ENCODE measurements around the gene TNS1. TPM values are rescaled to one million over a fixed set of nuclear protein-coding genes. Genes with fewer than 3 reads are reported as not detected.

The TNS1 gene
- total RNA-seq, 1 donor from 2014 or later = 0.24 TPM

DNA sequence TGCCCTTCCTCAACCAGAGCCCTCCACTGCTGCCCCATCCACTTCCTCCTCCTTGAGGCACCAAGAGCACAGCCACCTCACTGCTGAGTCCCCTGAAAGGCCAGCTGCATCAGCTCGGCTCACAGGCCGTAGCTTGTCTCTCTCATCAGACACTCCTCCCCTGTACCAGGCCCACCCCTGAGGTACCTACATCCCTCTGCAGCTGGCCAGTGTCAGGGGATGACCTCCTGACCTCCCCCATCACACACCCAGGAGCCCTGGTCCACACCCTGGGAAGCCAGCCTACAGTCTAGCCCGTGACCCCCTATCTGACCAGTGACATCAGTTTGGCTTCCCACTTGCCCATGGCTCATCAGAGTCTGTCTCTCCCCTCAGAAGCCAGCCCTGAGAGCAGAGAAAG lies 205.6 kb downstream of the TNS1 start:
- H3K4me1 Mint-ChIP-seq = peaks cover 10% of the 10 kb centered on the region
- H3F3A ChIP-seq (ENCODE audit: low read depth) = no peaks in the 10 kb centered on the region
- H3K4me3 Mint-ChIP-seq = no peak overlapping the region
- no peak overlapping the region for H3K4me3 ChIP-seq
- peaks cover 3% of the 10 kb centered on the region for H4K20me1 ChIP-seq (ENCODE audit: low read depth)
- H3K9ac ChIP-seq = no peak overlapping the region
- DNase-seq (ENCODE audit: low spot score) = no peak
- no peaks in the 10 kb centered on the region for H3K4me1 ChIP-seq
- no peak overlapping the region for H3K27ac ChIP-seq
- no peaks in the 10 kb centered on the region for H3K9me3 ChIP-seq (ENCODE audit: low read depth)
- no peak overlapping the region for H2AFZ ChIP-seq (replicated peaks)
- H3K27me3 ChIP-seq = peaks cover 10% of the 10 kb centered on the region
- H3K4me2 ChIP-seq = no peak overlapping the region
- TF ChIP-seq EZH2phosphoT487 (IDR thresholded peaks at IDR 0.05) (no peak), EZH2 (IDR thresholded peaks at IDR 0.05) (no peak)
- TF ChIP-seq, protein P1, sequence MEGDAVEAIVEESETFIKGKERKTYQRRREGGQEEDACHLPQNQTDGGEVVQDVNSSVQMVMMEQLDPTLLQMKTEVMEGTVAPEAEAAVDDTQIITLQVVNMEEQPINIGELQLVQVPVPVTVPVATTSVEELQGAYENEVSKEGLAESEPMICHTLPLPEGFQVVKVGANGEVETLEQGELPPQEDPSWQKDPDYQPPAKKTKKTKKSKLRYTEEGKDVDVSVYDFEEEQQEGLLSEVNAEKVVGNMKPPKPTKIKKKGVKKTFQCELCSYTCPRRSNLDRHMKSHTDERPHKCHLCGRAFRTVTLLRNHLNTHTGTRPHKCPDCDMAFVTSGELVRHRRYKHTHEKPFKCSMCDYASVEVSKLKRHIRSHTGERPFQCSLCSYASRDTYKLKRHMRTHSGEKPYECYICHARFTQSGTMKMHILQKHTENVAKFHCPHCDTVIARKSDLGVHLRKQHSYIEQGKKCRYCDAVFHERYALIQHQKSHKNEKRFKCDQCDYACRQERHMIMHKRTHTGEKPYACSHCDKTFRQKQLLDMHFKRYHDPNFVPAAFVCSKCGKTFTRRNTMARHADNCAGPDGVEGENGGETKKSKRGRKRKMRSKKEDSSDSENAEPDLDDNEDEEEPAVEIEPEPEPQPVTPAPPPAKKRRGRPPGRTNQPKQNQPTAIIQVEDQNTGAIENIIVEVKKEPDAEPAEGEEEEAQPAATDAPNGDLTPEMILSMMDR (IDR thresholded peaks at IDR 0.05) = no peak
- H3K36me3 Mint-ChIP-seq = no peaks in the 10 kb centered on the region
- peaks cover 5% of the 10 kb centered on the region for H3K27me3 Mint-ChIP-seq (ENCODE audit: insufficient read depth, low read depth)
- H3K27ac Mint-ChIP-seq = peak overlapping the region; percentile 64
- no peaks in the 10 kb centered on the region for H3K9me3 Mint-ChIP-seq
- no peaks in the 10 kb centered on the region for H3K36me3 ChIP-seq
- no peaks in the 10 kb centered on the region for H3K79me2 ChIP-seq (ENCODE audit: low read depth)

DNA sequence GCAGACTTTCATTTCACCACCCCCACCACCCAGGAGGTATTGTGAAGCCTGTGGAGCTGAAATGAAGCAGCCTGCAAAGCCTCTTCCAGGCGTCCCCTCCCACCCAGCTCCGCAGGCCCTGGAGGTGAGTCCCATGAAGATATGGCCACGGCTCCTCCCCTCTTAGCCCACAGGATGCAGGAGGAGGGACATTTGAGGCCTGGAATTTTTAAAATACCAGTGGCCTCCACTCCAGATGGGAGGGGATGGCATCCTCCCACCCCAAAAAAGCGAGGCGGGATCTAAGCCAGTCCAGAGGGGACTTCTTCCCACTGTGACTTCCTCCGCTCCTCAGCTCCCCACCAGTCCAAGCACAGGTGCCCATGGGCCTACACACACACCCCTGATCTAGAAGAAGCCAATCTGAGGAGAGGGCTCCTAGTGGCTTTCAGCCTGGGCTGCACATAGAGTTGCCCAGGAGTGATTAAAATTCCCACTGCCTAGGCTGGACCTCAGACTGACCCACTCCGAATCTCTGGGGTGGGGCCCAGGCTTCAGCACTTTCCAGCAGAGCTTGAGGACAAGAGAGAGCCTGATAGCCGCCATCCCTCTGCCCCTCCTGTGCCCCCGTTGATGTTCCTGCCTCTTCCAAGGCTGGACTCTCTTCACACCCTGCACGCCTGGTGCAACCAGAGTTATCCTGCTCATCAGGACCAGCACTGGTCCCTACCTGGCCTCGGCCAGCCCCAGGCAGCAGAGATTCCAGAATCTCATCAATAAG lies 206.9 kb downstream of the TNS1 start:
- Histone ChIP-seq H2AFZ (replicated peaks) (no peak overlapping the region), H3K4me2 (no peak overlapping the region), H4K20me1 (ENCODE audit: low read depth) (no peaks in the 10 kb centered on the region), H3K9ac (no peak overlapping the region), H3K4me1 (no peaks in the 10 kb centered on the region), H3K27me3 (peaks cover 10% of the 10 kb centered on the region), H3K36me3 (no peaks in the 10 kb centered on the region), H3K79me2 (ENCODE audit: low read depth) (no peaks in the 10 kb centered on the region), H3K27ac (no peak overlapping the region), H3F3A (ENCODE audit: low read depth) (no peaks in the 10 kb centered on the region), H3K4me3 (no peak overlapping the region), H3K9me3 (ENCODE audit: low read depth) (no peaks in the 10 kb centered on the region)
- Mint-ChIP-seq H3K36me3 (no peaks in the 10 kb centered on the region), H3K4me1 (peaks cover 8% of the 10 kb centered on the region), H3K27me3 (ENCODE audit: insufficient read depth, low read depth) (peaks cover 5% of the 10 kb centered on the region), H3K4me3 (no peak overlapping the region), H3K27ac (no peak overlapping the region), H3K9me3 (no peaks in the 10 kb centered on the region)
- TF ChIP-seq EZH2 (IDR thresholded peaks at IDR 0.05) (no peak), EZH2phosphoT487 (IDR thresholded peaks at IDR 0.05) (no peak)
- TF ChIP-seq, protein P1 (IDR thresholded peaks at IDR 0.05) = no peak
- no peak for DNase-seq (ENCODE audit: low spot score)

DNA sequence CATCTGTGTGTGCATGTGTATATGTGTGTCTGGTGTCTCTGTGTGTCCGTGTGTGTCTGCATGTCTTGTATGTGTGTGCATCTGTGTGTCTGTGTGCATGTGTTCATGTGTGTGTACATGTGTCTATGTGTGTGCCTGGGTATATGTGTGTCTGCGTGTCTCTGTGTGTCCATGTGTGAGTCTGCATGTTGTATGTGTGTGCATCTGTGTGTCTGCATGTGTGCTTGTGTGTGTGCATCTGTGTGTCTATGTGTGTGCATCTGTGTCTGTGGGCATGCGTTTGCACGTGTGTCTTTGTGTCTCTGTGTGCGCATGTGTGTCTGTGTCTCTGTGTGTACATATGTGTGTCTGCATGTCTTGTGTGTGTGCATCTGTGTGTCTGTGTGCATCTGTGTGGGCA lies 207.7 kb downstream of the TNS1 start:
- DNase-seq (ENCODE audit: low spot score) = no peak
- H3F3A ChIP-seq (ENCODE audit: low read depth) = no peaks in the 10 kb centered on the region
- no peak overlapping the region for H3K4me3 ChIP-seq
- TF ChIP-seq, protein P1 (IDR thresholded peaks at IDR 0.05) = no peak
- no peak for TF ChIP-seq EZH2 (IDR thresholded peaks at IDR 0.05)
- TF ChIP-seq EZH2phosphoT487 (IDR thresholded peaks at IDR 0.05) = no peak
- H3K9ac ChIP-seq = no peak overlapping the region
- H3K4me1 ChIP-seq = no peaks in the 10 kb centered on the region
- no peaks in the 10 kb centered on the region for H3K36me3 ChIP-seq
- H3K79me2 ChIP-seq (ENCODE audit: low read depth) = no peaks in the 10 kb centered on the region
- H4K20me1 ChIP-seq (ENCODE audit: low read depth) = no peaks in the 10 kb centered on the region
- H2AFZ ChIP-seq (replicated peaks) = no peak overlapping the region
- Mint-ChIP-seq H3K9me3 (no peaks in the 10 kb centered on the region), H3K27me3 (ENCODE audit: insufficient read depth, low read depth) (peaks cover 5% of the 10 kb centered on the region), H3K4me1 (peaks cover 11% of the 10 kb centered on the region), H3K4me3 (no peak overlapping the region), H3K27ac (no peak overlapping the region), H3K36me3 (no peaks in the 10 kb centered on the region)
- H3K4me2 ChIP-seq = no peak overlapping the region
- H3K27ac ChIP-seq = no peak overlapping the region
- H3K27me3 ChIP-seq = peaks cover 17% of the 10 kb centered on the region
- no peaks in the 10 kb centered on the region for H3K9me3 ChIP-seq (ENCODE audit: low read depth)
